Measurements from ENCODE around the gene CHMP2A. TPM values are rescaled to one million over a fixed set of nuclear protein-coding genes. Genes with fewer than 3 reads are reported as not detected.
A peak's percentile ranks its signal among the peaks of the same experiment; 100 is the strongest.

Gene CHMP2A
- total RNA-seq, 1 donor from 2014 or later = 86.5 TPM

DNA sequence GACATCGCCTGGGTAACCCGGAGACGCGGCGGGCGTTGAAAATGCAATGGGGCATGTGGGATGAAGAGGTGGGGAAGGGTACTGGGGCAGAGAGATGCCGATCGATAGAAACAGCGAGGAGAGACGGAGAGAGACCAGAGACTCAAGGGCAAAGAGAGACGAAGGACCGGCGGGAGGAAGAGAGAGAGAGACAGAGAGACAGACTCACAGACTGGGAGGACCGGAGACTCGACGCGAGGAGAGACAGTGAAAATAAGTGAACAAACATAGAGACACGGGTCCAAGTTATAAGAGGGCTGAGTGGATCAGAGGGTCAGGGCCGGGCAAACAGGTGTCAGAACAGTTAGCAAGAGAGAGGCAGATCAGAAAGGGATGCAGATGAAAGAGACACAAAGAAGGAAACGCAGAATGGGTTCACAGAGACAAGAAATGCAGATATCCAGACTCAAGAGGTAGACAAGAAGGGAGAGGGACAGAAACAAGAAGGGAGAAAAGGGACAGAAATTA is 18.8 kb upstream of the CHMP2A start:
- TF ChIP-seq, protein P1, sequence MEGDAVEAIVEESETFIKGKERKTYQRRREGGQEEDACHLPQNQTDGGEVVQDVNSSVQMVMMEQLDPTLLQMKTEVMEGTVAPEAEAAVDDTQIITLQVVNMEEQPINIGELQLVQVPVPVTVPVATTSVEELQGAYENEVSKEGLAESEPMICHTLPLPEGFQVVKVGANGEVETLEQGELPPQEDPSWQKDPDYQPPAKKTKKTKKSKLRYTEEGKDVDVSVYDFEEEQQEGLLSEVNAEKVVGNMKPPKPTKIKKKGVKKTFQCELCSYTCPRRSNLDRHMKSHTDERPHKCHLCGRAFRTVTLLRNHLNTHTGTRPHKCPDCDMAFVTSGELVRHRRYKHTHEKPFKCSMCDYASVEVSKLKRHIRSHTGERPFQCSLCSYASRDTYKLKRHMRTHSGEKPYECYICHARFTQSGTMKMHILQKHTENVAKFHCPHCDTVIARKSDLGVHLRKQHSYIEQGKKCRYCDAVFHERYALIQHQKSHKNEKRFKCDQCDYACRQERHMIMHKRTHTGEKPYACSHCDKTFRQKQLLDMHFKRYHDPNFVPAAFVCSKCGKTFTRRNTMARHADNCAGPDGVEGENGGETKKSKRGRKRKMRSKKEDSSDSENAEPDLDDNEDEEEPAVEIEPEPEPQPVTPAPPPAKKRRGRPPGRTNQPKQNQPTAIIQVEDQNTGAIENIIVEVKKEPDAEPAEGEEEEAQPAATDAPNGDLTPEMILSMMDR (IDR thresholded peaks at IDR 0.05; ENCODE audit: unreplicated experiment) = no peak
- H3K27ac Mint-ChIP-seq = peak overlapping the region; percentile 98
- no peak for DNase-seq (ENCODE audit: low spot score in 2 of 2, unreplicated experiment in 2 of 2)

DNA sequence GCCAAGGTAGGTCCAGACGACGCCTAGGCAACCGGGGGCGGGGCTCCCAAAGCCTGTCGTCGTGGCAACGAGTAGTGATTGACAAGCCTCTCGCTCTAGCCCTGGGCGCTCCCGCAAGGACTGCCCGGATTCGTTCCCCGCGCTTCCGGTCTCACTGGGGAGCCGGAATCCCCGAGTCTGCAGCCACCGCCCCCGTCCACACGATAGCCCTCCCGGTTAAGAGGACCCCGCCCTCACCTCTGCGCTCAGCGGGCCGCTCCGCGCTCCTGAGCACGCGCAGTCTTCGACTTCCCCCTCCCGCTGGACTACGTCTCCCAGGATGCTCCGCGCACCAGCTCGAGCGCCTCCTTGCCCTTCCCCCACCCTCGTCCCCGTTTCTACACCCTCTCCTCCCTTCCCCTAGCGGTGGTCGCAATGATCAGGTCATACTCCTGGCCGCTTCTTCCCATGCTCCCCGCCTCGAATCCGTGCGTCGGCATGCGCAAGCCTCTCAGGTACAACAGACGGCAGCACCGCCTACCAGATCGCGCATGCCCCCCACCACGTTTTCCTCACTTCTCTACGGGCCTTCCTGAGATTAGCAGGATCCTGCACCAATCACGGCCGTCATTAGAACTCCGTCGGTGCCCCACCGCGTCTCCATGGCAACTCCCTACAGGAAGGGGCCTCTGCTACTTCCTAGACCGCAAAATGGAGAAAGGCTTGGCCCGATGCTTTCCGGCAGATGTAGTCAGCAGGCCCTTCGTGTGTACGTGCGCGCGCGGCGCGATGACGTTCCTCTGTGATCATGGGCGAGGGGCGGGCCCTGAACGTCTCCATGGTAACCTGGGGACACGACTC is 18.1 kb upstream of the CHMP2A start, which contains the start of gene MZF1:
TSS of gene MZF1 (minus strand) at position 518 of the 840 bp plus-strand sequence. CDS start 1,946 bp downstream, outside the sequence.
- Mint-ChIP-seq H3K4me3 (peak within 1 kb of the TSS; percentile 98), H3K4me1 (peaks cover 22% of the 10 kb centered on the region), H3K9me3 (no peaks in the 10 kb centered on the region), H3K36me3 (peaks cover 1% of the 10 kb centered on the region), H3K27ac (peak within 1 kb of the TSS; percentile 98), H3K27me3 (ENCODE audit: low read depth) (no peaks in the 10 kb centered on the region)
- TF ChIP-seq, protein P1 (IDR thresholded peaks at IDR 0.05; ENCODE audit: unreplicated experiment) = peak; percentile 17
- DNase-seq (ENCODE audit: low spot score in 2 of 2, unreplicated experiment in 2 of 2) = peak; percentile 97 to 98

More for the DNA sequence above, 18.8 kb upstream of the CHMP2A start:
- H3K4me1 Mint-ChIP-seq = peaks cover 22% of the 10 kb centered on the region
- no peaks in the 10 kb centered on the region for H3K36me3 Mint-ChIP-seq
- no peaks in the 10 kb centered on the region for H3K9me3 Mint-ChIP-seq
- no peaks in the 10 kb centered on the region for H3K27me3 Mint-ChIP-seq (ENCODE audit: low read depth)
- H3K4me3 Mint-ChIP-seq = peak overlapping the region; percentile 98

DNA sequence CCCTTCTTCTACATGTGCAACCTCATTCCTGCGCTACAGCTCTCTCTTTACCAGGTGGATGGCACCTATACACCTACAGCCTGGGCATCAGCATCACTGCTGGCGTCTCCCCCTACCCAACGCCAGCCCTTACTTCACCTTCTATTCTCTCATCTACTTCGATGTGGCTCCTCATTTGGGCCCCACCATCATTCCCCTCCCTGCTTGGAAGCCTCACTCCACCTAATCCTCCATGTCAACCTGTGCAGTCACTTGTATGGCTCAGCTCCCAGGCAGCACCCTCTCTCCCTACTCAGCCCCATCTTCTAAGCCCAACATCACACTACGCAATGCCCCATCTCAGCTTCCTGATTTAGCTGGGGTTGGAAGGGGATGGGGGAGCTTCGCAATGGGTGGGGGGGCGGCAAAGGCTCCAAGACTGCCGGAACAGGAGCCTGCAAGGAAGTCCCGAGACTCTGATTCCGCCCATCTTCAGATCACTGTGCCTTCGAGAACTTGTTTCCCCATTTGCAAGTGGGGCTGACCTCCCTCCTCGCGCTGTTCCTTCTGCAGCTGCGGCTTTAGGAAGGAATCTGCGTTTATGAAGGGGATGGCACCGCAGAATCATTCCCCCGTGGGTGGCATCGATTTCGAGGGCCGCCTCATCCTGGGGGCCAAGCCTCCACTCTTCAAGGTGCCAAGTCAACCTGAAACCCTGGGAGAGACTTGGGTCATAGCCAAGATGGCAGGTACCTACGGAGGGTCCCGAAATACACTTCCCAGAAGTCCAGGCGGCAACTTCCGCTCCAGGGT is 17.3 kb upstream of the CHMP2A start:
- H3K27ac Mint-ChIP-seq = peak overlapping the region; percentile 98
- H3K9me3 Mint-ChIP-seq = no peaks in the 10 kb centered on the region
- H3K36me3 Mint-ChIP-seq = peaks cover 1% of the 10 kb centered on the region
- TF ChIP-seq, protein P1 (IDR thresholded peaks at IDR 0.05; ENCODE audit: unreplicated experiment) = no peak
- H3K4me1 Mint-ChIP-seq = peaks cover 22% of the 10 kb centered on the region
- DNase-seq (ENCODE audit: low spot score in 2 of 2, unreplicated experiment in 2 of 2) = no peak
- no peaks in the 10 kb centered on the region for H3K27me3 Mint-ChIP-seq (ENCODE audit: low read depth)
- H3K4me3 Mint-ChIP-seq = peak overlapping the region; percentile 98

- Mint-ChIP-seq H3K4me3 (peak overlapping the region; percentile 98), H3K4me1 (peaks cover 22% of the 10 kb centered on the region), H3K36me3 (peaks cover 1% of the 10 kb centered on the region), H3K27me3 (ENCODE audit: low read depth) (no peaks in the 10 kb centered on the region), H3K27ac (peak overlapping the region; percentile 98), H3K9me3 (no peaks in the 10 kb centered on the region)
- TF ChIP-seq, protein P1 (IDR thresholded peaks at IDR 0.05; ENCODE audit: unreplicated experiment) = no peak
- no peak for DNase-seq (ENCODE audit: low spot score in 2 of 2, unreplicated experiment in 2 of 2)
Observed at GRCh38 chr19:58571575-58571947, 16.7 kb upstream of the CHMP2A start.

DNA sequence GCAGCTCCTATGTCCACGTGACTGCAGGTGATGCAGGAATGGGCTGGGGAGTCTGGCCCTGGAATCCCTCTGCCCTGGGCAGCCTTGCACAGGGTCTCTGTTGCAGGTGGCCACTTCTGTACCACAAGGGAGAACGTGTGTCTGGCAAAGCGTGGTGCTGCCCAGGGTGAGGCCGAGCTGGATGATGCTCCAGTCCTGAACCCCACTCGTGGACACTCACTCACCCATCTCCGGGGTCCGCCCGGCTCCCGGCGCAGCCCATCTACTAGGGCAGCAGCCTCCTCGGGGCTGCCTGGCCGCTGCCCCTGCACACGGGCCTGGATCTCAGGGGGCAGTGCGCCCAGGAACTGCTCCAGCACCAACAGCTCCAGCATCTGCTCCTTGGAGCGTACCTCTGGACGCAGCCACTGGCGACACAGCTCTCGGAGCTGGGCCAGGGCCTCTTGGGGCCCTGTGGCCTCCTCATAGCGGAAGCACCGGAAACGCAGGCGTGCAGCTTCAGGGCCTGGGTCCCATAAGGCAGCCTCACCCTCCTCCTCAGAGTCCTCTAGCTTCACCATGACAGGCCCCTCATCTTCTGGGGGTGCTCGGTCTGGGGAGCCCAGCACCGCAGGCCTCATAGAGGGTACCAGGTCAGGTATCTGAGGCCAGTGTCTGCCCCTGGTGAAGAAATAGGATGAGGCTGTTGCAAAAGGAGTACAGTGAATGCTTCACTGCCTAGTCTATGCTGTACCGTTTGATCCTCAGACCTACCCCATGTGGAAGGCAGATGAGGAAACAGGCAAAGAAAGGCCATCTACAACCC is 16.1 kb upstream of the CHMP2A start:
- H3K4me3 Mint-ChIP-seq = no peak overlapping the region
- no peak overlapping the region for H3K27ac Mint-ChIP-seq
- peaks cover 1% of the 10 kb centered on the region for H3K36me3 Mint-ChIP-seq
- DNase-seq (ENCODE audit: low spot score in 2 of 2, unreplicated experiment in 2 of 2) = peak in 1 of 2 experiments; percentile 15
- H3K27me3 Mint-ChIP-seq (ENCODE audit: low read depth) = no peaks in the 10 kb centered on the region
- no peaks in the 10 kb centered on the region for H3K9me3 Mint-ChIP-seq
- peaks cover 22% of the 10 kb centered on the region for H3K4me1 Mint-ChIP-seq
- TF ChIP-seq, protein P1 (IDR thresholded peaks at IDR 0.05; ENCODE audit: unreplicated experiment) = no peak
